GM12892 (cell line): ENCODE data around the gene STYK1.

Experiments
- POLR2A ChIP-seq: IDR thresholded peaks from 2 replicates; pipeline ENCODE4 v1.6.1; 2011; ENCODE audit warnings: low read depth, low read length, control low read depth
- POLR2AphosphoS5 ChIP-seq: IDR thresholded peaks from 2 replicates; pipeline ENCODE4 v1.6.1; 2011; ENCODE audit warnings: low read depth, low read length, control low read depth

DNA sequence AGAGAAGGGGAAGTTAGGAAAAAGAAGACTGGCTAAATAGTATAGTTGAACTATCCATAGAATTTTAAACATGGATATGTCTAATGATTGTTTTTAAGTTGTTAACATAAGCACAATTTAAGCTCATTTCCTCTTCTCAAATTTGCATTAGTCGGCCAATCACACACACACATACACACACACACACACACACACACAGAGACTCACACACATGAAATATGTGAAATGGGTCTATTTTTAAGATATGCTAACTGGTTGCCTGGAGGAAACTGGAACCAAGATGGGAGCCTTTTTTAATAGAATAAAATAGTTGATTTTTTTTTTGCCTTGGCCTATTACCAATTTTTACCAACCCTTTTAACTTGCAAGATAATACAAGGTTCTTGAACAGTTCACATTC lies 24.0 kb upstream of the STYK1 start:
- no peak for TF ChIP-seq POLR2A
- TF ChIP-seq POLR2AphosphoS5 = no peak
